Putamen (tissue), 1 donor: ENCODE results near the gene SLC7A9.
"Not testable (repeated sequence)": the region's sequence is repeated elsewhere in the genome, so short reads cannot be mapped to it uniquely, and the experiment has no call there.

Experiments
- DNase-seq: peaks from one replicate; pipeline ENCODE4 v3.0.0-alpha.2; 2016; ENCODE audit warnings: low spot score

Gene SLC7A9

DNA sequence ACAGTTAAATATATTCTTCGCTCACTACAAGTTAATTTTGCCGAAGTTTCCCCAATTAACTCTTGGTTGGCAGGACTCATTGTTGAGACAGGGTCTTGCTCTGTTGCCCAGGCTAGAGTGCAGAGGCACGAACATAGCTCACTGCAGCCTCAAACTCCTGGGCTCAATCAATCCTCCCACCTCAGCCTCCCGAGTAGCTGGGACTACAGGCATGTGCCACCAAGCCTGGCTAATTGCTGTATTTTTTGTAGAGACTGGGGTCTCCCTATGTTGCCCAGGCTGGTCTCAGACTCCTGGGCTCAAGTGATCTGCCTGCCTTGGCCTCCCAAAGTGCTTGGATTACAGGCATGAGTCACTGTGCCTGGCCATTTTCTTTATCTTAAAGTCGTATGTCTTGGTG is 15.7 kb upstream of the SLC7A9 start:
- DNase-seq = not testable (repeated sequence)

DNA sequence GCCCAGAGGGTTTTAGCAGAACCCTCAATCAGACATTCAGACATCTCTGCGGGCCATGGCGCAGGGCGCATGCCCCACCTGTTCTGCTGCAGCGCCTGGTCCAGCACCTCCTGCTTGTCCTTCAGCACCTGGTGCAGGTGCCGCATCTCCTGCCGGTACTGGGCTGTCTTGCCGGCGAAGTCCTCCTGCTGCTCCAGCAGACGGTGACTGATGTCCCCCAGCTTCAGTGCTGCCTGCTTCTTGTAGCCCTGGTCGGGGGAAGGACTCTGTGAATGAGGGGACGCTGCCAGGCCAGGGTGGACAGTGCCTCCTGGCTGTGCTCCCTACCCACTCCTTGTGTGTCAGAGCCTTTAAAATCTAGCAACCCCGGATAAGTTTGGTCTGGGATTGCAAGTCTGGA is 12.2 kb upstream of the SLC7A9 start:
- no peak for DNase-seq

DNA sequence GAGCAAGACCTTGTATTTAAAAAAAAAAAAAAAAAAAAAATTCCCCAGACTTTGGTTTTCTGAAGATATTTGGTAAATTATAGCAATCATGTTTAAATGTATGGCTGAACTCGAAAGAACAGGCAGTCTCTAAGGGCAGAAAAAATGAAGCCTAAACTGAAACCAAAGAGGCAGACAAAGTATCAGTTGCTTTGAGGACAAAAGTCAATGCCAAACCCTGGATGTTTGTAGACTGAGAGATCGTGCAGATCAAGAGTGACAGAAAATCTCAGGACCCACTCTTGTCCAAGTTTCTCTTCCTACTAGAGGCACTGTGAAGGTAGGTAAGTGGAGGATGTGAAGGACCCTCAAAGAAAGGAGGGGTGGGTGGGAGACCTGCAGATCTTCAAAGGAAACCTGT is 11.1 kb upstream of the SLC7A9 start:
- no peak for DNase-seq

DNA sequence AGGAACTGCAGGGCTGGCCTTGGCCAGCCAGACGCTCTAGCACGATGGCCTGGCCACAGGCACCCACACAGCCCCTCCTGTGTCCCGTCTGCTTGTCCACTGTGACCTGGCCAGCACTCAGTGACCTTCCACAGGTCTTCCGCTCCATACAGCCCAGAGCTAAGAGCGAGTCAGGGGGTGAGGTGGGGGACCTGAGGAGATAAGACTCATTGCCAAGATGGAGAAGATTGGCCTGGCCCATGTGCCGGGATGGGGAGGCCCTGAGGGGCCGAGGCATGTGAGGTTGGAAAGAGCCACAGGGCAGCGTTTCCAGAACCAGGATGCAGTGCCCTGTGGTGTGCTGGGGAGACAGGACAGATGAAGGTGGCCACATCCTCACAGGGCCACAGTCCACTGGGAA is 10.2 kb upstream of the SLC7A9 start:
- no peak for DNase-seq

DNA sequence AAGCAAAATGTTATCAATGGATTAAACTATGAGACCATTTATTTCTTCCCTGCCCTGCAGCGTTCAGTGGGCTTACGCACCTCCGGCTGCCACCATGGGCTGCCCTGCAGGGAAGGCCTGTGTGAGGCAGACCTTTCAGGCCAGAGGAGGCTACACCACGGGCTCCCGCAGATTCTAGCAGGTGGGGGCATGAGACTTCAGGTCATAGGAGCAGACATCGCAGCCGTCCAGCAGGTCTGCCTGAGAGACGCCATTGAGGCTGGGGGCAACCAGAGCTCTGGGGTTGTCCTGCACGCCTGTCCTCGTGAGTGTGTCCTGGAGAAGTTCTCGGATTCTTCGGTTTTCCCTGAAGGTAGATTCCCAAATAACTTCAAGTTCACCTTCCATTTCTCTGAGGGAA is 9.4 kb upstream of the SLC7A9 start:
- DNase-seq = no peak

DNA sequence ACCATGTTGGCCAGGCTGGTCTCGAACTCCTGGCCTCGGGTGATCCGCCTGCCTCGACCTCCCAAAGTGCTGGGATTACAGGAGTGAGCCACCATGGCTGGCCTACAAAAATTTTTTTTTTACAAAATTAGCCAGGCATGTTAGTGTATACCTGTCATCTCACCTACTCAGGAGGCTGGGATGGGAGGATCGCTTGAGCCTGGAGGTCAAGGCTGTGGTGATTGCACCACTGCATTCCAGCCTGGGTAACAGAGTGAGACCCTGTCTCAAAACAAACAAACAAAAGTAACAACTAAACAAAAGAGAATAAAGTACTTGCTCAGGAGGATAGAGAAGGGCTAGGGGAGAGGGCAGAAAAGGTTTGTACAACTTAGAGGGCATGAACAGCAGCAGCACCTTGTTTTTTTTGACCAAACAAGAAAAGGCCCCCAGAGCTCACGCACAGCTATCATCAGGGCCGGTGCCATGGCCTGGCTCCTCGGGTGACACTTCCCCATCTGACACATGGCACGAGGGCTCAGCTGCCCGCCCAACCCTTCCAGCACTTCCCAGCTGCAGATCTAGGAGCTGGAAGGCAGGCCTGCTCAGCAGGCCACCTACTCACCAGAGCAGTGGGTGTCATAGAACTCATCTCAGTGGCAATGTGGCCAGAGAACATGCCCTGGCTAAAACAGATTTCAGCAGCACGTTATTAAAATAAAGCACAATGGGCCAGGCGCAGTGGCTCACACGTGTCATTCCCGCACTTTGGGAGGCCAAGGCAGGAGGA is 8.6 kb upstream of the SLC7A9 start:
- DNase-seq = no peak

DNA sequence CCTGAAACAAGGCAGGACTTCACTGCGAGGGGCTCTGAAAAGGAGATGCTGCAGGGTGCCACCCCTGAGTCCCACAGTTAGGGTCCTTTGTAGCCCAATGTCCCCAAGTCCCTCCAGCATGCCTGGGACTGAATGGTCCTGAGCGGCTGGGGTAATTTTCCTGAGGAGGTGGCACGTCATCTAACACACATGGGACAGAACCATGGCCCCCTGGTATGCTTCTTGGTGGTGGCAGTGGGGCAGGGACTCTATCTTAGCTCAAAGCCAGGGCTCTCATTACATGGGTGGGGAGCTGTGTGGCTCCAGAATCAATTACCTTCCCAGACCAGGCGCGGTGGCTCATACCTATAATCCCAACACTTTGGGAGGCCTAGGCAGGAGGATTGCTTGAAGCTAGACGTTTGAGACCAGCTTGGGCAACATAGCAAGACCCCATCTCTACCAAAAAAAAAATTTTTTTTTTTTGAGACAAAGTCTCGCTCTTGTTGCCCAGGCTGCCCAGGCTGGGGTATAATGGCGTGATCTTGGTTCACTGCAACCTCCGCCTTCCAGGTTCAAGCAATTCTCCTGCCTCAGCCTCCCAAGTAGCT is 7.9 kb upstream of the SLC7A9 start:
- no peak for DNase-seq

DNA sequence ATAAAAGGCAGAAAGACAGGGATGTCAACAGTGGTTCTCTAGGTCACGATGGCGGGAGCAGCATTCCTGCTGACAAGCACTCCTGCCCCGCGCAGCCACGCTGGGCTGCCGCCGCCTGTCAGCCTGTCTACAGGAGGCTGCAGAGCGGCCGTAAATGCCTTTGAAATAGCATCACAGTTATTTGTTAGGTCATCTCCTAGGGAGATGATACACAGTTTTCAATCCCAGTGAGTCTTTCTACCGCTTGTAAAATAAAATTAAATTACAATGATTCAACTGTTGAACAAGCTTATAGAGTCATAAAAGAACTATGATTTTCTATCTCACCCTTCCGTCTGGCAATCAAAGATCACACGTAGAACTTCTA is 7.3 kb upstream of the SLC7A9 start:
- no peak for DNase-seq

DNA sequence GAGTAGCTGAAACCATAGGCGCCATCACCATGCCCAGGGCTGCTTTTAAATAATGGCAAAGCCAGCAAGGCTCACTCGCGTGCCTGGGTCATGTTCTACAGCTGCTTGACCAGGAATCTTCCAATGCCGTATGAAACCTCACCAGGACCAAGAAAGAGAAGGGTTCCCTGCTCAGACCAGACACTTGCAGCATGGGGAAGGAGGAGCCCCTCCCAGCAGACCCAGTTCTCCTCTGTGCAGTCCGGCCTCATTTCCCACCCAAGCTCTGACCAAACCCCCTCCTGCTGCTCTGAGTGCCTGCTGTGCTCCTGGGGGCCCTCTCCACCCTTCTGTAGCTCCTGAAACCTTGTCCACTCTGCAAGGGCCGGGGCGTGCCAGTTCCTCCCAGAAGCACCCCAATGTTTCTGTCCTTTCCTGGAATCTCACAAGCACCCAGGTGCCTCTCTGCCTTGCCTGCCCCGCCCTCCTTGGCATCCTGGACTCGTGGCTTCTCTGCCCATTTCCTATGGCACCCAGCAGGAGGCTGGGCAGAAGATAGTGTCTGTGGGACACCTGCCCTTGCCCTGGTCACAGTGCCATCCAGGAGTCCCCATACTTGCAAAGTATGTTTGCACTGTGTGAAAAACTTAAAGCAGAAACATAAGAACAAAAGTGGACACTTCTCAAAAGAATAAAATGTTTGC is 6.8 kb upstream of the SLC7A9 start:
- DNase-seq = no peak

DNA sequence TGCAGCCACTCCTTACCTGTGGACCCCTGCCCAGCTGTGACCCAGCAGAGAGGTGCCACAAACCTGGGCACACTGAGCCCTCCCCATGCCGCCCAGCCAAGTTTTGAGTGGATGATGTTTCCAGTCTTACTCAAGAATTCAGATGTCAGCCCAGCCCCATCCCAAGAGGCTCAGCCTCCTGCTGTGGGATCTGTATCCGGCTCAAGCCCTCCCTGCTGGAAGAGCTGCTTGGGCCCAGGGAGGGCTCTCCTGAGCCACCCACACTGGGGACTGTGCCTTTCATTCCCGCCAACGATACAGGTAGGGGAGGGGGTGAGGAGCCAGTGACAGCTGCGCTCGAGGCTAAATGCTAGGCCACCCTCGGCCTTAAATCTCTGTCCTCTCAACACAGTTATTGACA is 5.9 kb upstream of the SLC7A9 start:
- no peak for DNase-seq

DNA sequence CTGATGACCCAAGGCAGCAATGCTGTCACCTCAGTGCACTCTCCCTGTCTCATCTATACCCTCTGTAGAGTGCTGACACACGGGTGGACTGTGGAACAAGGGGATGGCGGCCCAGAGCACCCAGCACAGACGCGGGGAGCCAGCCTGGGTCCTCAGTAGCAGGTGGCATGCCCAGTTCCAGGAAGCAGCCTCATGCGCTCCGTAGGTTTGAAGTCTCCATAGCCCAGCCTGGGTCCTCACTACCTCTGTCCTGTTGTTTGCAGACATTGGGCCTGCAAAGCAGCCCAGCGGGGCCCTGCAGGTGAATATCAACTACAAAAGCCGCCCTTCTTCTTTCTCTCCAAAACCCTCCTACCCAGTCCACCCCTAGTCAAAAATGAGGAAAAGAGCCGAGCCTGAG is 5.0 kb upstream of the SLC7A9 start:
- DNase-seq = no peak

DNA sequence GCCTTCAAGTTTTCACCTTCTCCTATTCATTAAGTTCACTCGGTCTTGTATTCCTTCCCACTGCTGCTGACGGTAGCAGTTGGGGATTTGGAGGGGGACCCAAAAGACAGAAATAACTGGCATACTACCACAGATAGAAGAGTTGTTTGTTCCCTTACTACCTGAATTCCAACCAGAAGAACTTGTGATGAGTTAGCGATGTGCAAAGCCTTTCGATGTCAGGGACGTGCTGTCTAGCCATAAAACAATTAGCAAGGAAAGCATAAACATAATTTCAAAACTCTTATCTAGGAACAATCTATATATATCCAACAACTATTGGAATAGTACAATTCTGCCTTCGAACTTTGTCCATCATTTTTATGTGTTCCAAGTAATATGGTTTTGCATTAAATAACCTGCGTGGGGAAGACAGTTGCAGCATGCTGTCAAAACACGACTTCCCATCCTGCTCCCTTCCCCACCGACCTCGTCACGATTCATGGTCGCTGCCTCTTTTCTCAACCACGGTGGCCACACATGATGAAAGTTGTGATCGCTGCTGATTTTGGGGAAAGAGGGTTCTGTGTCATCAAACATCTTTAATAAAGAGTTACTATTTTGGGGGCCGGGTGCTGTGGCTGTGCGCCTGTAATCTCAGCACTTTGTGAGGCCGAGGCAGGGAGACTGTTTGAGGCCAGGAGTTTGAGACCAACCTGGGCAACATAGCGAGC is 3.8 kb upstream of the SLC7A9 start:
- DNase-seq = no peak

DNA sequence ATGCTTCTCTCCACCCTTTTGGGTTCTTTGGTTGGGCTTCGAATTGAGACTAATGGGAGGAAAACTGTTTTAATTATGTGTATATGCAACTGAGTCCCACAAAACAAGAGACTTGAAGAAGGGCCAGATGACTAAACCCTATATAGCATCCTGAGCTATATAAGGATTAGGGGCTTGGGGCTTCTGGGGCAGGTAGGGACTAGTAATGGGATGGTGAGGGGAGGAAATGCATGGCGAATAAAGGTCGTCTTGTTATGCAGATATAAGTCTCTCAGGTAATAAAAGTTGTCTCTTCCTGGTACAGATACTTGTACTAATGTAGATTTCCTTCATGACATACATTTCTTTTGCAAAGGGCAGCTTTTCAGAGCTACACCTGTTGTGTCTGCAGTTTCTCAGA is 2.8 kb upstream of the SLC7A9 start:
- no peak for DNase-seq

DNA sequence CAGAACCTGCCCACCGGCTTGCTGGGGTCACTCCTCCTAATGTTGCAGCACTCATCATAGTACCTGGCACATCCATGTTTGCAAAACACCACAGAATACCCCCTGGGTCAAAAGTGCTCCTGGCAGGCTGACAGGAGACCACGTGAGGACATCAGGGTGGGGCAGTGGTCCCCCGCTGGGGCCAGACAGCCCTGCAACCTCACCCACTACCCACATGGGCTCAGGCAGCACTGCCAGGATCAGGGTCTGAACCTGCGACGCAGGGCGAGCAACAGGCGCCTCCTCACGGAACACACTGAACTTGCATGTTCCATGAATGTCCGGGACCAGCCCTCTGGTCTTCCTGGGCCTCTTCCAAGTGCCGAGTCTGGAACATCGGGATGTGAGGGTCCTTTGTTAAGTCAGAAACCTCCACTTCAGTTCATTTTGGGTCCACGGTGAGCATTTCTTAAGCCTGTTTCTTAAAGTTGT is 1.4 kb upstream of the SLC7A9 start:
- DNase-seq = no peak

DNA sequence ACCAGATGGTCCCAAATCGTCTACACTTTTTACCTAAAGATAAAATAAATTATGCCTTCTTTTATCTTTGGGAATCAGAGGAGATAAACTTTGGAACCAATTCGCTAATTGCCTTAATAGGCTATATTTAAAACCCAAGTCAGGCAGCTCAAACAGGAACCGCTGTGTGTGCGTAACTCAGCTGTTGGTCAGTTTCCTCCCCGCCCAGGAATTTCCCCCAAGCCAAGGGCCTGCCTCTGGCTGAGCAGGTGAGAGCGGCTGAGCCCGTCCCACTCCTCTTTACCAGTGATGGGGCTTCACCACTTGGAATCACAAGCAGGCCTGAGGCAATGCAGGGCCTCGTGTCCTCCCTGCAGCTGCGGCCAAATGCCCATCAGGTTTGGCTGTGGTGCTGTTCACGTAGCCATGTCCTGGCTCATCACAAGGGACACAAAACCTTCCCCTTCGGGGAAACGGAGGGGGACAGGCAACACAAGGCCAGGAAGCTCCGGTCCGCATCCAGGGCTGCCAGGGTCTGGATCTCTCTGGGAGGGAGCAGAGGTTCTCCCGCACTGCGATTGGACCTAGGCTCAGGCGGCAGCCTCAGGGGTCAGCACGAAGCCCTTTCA is 503 bp upstream of the SLC7A9 start:
- no peak for DNase-seq

DNA sequence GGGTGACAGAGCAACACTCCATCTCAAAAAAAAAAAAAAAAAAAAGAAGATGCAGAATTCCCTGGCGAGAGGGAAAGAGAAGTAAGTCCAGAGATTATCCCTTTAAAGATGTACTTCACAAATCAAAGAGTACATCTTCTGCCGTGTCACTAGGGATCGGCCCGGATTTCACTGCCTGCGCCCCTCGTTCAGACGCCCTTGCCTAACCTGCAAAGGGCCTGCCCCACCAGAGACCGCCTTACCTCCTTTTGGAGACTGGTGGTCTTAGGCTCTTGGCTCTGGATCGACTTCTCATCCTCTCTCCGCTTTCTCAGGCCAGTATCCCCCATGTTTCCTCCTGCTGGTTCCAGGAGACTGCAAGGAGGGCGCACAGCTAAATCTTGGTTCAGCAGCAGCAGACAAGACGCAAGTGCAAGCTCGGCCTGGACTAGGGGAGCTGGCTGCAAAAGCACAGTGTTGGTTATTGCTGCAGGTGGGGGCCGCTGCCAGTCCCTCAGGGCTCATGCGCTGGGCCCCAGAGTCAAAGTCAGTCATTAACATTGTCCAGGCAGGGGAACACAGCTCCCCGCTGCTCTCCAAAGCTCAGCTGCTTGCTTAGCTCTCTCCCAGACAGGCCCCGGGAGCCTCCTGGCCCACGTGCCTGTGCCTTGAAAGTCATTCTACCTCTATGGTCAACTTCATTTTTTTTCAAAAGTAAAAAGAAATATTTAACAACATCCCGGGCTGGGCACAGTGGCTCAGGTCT is 1.2 kb downstream of the SLC7A9 start:
- no peak for DNase-seq

DNA sequence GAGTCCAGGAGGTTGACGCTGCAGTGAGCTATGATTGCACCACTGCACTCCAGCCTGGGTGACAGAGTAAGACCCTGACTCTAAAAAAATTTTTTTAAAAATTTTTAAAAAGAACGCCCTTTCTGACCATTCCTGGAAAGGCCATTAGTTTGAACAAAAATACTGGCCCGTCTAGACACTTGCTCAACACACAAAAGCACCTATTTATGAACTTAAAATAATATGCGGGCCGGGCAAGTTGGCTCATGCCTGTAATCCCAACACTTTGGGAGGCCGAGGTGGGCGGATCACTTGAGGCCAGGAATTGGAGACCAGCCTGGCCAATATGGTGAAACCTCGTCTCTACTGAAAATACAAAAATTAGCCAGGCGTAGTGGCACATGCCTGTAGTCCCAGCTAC is 2.1 kb downstream of the SLC7A9 start:
- DNase-seq = not testable (repeated sequence)

DNA sequence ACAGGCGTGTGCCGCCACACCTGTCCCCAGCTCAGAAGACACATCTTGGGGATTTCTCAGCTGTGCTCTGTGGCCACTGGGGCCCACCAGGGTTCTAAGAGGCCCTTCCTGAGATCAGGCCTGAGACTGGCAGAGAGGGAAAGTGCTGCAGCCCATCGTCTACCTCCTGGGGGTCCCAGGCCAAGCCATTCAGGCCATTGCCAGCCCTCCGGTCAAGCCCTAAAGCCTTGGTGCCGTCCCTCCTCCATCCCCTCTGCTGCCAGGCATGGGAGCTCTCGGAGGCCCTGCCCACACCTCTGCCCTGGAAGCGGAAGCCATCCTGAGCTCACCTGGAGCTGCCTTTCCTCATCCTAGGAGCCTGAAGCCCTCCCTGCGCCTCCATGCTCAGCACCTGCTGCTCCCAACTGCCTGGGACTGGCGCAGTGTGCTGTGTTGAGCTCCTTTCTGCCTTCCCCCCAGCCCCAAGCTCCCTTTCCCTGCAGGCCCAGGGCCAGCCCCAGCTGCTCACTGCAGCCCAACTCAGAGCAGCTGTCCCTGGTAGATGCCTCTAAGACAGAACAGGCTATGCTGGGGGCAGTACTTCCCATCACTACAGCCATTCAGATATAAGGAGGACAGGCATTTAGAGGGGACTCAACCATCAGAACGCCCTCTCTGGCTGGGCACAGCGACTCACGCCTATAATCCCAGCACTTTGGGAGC is 2.9 kb downstream of the SLC7A9 start:
- no peak for DNase-seq

DNA sequence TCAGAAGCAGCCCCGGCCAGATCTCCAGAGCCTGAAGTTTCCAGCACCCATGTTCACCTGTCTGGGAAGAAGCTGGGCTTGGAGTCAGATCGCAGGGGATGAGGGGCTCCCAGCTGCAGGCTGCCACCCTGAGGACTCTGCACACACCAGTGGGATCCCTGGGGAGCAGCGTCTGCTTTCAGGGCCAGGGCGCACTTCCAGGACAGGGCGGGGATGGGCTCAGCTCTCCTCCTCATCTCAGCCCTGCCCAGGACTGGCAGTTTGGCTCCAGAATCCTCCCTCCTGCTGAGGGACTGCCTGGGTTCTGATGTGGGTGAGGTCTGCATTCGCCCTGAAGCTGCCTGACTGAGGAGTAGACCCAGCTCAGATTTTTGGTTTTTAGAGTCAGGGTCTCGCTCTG is 3.5 kb downstream of the SLC7A9 start:
- no peak for DNase-seq

DNA sequence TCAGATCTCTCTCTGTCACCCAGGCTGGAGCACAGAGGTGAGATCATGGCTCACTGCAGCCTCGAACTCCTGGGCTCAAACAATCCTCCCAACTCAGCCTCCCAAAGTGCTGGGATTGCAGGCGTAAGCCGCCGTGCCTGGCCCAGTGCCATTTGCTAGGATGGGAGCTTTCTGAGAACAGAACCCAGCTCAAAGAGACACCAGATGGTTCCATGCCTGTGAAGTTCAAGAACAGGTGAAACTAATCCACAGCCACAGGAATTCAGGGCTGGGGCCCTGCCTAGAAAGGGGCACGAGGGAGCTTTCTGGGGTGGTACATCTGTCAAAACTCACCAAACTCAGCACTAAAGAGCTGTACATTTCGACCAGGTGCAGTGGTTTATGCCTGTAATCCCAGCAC is 4.2 kb downstream of the SLC7A9 start:
- no peak for DNase-seq
